Activated T-helper 2 cell treated with anti-CD3 and anti-CD28 coated beads, Interferon-gamma antibody, Interleukin-2, Interleukin-4, amounts not matched to agents 10 μg/mL and 5 μg/mL and 100 μg/mL, durations not matched to agents 14 hours and 24 hours and 36 hours (primary cell): ENCODE measurements around the gene RNF126. TPM values are rescaled to one million over a fixed set of nuclear protein-coding genes. Genes with fewer than 3 reads are reported as not detected.

Source experiments
- DNase-seq: peaks from one replicate; pipeline ENCODE4 v3.0.0; 2021; ENCODE audit warnings: low spot score
- H3K27ac Mint-ChIP-seq: one replicate; pipeline ENCODE4 v1.8.0; 2021; ENCODE audit warnings: mixed read lengths
- H3K27me3 Mint-ChIP-seq: one replicate; pipeline ENCODE4 v1.8.0; 2021; ENCODE audit warnings: low read depth, mixed read lengths
- H3K36me3 Mint-ChIP-seq: one replicate; pipeline ENCODE4 v1.8.0; 2021; ENCODE audit warnings: low read depth, mixed read lengths
- H3K4me1 Mint-ChIP-seq: one replicate; pipeline ENCODE4 v1.8.0; 2021; ENCODE audit warnings: low read depth, mixed read lengths
- H3K4me3 Mint-ChIP-seq: one replicate; pipeline ENCODE4 v1.8.0; 2021; ENCODE audit warnings: low read depth, mild to moderate bottlenecking, moderate library complexity, mixed read lengths
- H3K9me3 Mint-ChIP-seq: one replicate; pipeline ENCODE4 v1.8.0; 2021; ENCODE audit warnings: mixed read lengths
- intact Hi-C: fragments of 100-400 bp; cut with micrococcal nuclease; formaldehyde crosslinking; loops from one replicate; pipeline ENCODE4 v1.15.1; 2023
- total RNA-seq: library from RNA; stranded (reverse); gene quantifications from 2 replicates; pipeline ENCODE4 v1.2.3, GENCODE V29; 2022

Gene RNF126
- total RNA-seq, 1 donor from 2014 or later, result 89.4 TPM

DNA sequence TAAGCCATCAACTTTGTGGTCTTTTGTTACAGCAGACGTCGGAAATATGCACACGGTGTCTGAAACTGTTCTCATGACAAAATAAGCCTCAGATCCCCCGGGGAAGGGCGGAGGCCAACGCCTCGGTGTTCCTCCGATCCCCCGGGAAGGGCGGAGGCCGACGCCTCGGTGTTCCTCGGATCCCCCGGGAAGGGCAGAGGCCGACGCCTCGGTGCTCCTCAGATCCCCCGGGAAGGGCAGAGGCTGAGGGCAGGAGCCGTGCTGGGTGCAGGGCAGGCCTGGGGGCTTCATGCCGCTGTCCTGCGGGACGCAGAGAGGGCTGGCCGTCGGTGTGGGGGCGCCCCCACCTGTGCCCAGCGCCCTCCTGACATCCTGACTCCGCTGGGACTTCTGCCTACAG, 18.7 kb downstream of the RNF126 start:
- Mint-ChIP-seq H3K4me1 (peaks cover under 1% of the 10 kb centered on the region), H3K27ac (no peak overlapping the region), H3K36me3 (peaks cover 17% of the 10 kb centered on the region), H3K27me3 (no peaks in the 10 kb centered on the region), H3K4me3 (no peak overlapping the region), H3K9me3 (no peaks in the 10 kb centered on the region)
- intact Hi-C loops, result no loop called here
- DNase-seq, result no peak

DNA sequence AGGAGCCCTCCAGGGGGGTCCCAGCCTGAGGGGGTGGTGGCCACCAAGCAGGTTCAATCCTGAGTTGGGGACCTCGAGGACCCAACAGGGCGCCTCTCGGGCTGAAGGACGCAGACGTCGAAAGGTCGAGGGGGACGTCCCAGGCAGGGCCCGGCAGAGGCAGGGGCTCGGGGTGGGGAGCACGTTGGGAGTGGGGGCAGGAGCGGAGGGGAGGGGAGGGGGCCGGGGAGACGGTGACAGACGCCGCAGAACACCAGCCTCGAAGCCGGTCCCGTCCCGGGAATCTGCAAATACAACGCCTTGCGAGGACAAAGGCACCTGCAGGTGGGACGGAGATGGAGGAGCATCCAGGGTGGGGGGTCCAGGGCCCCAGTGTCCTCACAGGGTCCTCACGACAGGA, 19.3 kb downstream of the RNF126 start:
- Mint-ChIP-seq H3K36me3 (peaks cover 13% of the 10 kb centered on the region), H3K4me1 (peaks cover 4% of the 10 kb centered on the region), H3K27ac (no peak overlapping the region), H3K4me3 (no peak overlapping the region), H3K27me3 (no peaks in the 10 kb centered on the region), H3K9me3 (no peaks in the 10 kb centered on the region)
- intact Hi-C loops, result no loop called here
- no peak for DNase-seq

DNA sequence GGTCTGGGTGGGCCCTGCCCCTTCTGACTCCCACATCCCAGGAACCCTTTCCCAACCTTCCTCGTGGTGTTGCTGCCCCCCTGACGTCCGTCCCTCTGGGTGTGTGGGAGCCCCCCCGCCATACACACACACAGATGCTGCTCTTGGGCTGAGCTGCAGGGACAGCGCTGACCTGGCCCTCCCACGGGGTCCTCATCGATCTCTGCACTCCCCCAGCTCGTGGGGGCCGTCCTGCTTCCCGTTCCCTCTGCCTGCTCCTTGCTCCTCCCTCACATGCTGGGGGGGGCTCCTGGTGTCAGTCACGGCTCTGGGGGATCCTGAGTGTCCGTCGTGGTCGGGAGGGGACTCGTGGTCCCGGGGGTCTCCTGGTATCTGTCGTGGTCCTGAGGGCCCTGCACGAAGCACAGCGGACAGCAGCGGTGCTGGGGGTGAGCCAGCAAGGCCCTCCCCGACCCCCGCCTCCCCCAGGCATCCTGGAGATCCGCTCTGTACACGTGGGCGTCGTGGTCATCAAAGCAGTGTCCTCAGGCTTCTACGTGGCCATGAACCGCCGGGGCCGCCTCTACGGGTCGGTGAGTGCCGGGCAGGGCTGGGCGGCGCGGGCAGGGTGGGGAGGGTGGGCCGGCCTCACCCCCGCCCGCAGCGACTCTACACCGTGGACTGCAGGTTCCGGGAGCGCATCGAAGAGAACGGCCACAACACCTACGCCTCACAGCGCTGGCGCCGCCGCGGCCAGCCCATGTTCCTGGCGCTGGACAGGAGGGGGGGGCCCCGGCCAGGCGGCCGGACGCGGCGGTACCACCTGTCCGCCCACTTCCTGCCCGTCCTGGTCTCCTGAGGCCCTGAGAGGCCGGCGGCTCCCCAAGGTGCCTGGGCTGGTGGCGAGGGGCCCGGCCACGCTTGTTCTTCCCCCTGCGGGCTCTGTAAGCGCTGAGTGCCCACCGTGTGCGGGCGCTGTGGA, 20.0 kb downstream of the RNF126 start:
- peaks cover 4% of the 10 kb centered on the region for H3K4me1 Mint-ChIP-seq
- H3K27me3 Mint-ChIP-seq, result no peaks in the 10 kb centered on the region
- DNase-seq, result no peak
- no peaks in the 10 kb centered on the region for H3K9me3 Mint-ChIP-seq
- no peak overlapping the region for H3K27ac Mint-ChIP-seq
- H3K36me3 Mint-ChIP-seq, result peaks cover 10% of the 10 kb centered on the region
- no peak overlapping the region for H3K4me3 Mint-ChIP-seq
- intact Hi-C loops, result no loop called here

DNA sequence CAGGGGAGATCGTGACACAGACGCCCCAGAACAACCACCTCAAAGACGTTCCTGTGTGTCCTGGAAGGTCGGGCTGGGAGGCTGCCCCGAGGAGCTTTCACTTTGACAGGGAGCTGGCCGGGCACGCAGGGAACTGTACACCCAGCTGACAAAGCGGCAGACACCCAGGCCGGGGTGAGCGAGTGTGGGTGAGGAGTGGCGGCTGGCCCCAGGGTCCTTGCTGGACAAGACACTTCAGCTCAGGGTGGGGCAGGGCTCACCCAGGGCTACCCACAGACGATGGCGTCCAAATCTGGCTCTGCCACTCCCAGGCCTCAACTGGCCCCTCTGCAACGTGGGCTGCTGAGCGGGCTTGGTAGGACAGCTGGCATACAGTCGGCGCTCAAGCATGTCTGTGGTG, 21.3 kb downstream of the RNF126 start:
- H3K36me3 Mint-ChIP-seq, result peaks cover 10% of the 10 kb centered on the region
- H3K27me3 Mint-ChIP-seq, result no peaks in the 10 kb centered on the region
- H3K4me3 Mint-ChIP-seq, result no peak overlapping the region
- peaks cover 4% of the 10 kb centered on the region for H3K4me1 Mint-ChIP-seq
- H3K27ac Mint-ChIP-seq, result no peak overlapping the region
- H3K9me3 Mint-ChIP-seq, result no peaks in the 10 kb centered on the region
- intact Hi-C loops, result no loop called here
- DNase-seq, result no peak

DNA sequence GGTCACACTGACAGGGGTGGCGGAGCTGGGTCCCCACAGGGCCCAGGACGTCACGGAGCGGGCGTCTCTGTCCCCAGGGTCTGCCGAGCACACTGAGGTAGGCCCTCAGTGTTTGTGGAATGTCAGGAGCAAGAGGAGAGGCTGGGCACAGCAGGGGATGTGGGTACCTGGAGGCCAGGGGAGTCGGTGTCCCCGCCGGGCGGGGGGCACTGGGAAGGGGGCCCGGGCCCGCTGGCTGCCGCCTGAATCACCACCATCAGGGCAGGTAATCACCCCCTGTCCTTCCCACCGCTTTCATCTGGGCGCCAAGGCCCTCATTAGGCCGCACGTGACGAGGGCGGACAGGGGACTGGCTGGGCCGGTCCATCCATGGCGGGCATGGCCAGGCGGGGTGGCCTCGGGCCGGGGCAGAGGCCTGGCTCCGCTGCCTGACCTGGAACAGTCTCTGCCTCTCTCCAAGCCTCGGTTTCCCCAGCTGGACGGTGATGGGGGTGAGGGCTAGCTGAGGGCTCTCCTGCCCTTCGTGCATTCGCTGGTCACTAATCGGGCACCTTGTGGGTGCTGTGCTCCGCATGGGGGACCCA, 22.3 kb downstream of the RNF126 start:
- DNase-seq, result no peak
- Mint-ChIP-seq H3K27ac (no peak overlapping the region), H3K4me3 (no peak overlapping the region), H3K36me3 (peaks cover 4% of the 10 kb centered on the region), H3K4me1 (peaks cover 4% of the 10 kb centered on the region), H3K27me3 (no peaks in the 10 kb centered on the region), H3K9me3 (no peaks in the 10 kb centered on the region)
- intact Hi-C loops, result no loop called here

DNA sequence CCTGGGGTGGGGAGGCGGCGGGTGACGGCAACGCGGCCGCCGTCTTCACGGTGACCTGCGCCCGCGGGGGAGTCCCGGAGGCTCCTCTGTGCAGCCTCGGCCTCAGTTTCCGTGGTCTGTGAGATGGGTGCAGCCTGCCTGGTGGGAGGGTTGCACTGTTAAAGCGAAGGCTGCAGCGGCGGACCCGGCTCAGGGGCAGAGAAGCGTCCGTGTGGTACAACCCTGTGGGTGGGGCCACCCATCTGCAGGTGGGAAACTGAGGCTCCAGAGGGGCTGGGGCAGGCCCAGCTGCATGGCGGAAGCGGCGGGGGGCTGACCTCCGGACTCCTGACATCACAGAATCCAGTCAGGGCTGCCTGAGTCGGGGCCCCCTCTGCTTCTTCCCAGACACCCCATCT, 22.9 kb downstream of the RNF126 start:
- intact Hi-C loops, result no loop called here
- no peaks in the 10 kb centered on the region for H3K27me3 Mint-ChIP-seq
- no peak overlapping the region for H3K27ac Mint-ChIP-seq
- peaks cover 4% of the 10 kb centered on the region for H3K36me3 Mint-ChIP-seq
- no peak for DNase-seq
- no peaks in the 10 kb centered on the region for H3K9me3 Mint-ChIP-seq
- peaks cover 4% of the 10 kb centered on the region for H3K4me1 Mint-ChIP-seq
- no peak overlapping the region for H3K4me3 Mint-ChIP-seq

DNA sequence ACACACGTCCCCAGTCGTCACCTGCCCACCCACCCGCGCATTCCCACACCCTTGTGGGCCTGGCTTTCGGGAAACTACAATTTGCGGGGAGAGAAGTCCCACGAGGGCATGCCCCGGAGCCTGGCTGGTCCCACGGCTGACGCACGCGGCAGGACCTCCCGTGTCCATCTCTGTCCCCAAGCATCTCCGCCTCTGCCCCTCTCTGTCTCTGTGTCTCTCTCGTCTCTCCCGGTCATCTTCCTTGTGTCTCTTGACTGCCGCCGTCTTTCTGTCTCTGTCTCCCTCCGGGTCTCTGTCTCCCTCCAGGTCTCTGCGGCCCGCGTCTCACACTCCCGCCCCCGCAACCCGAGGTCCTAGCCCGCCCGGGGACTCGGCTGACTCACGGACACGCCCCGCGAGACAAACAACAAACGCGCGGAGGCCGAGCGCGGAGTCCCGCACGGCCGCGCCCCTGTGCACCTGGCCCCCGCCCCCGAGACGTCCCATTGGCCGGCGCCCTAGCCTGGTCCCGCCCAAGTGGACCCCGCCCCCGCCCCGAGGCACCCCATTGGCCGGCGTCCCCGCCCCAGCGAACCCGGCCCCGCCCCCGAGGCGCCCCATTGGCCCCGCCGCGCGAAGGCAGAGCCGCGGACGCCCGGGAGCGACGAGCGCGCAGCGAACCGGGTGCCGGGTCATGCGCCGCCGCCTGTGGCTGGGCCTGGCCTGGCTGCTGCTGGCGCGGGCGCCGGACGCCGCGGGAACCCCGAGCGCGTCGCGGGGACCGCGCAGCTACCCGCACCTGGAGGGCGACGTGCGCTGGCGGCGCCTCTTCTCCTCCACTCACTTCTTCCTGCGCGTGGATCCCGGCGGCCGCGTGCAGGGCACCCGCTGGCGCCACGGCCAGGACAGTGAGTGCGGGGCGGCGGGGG, 23.5 kb downstream of the RNF126 start, which contains the start of gene FGF22:
Gene FGF22, plus strand, starts transcription at position 627 of the 908 bp plus-strand sequence. Its CDS starts 47 bp downstream, at position 674.
- no peaks in the 10 kb centered on the region for H3K27me3 Mint-ChIP-seq
- DNase-seq, result peak; percentile 86
- H3K27ac Mint-ChIP-seq, result no peak within 1 kb of the TSS
- H3K4me1 Mint-ChIP-seq, result peaks cover 4% of the 10 kb centered on the region
- no peaks in the 10 kb centered on the region for H3K9me3 Mint-ChIP-seq
- no peaks in the 10 kb centered on the region for H3K36me3 Mint-ChIP-seq
- intact Hi-C loops, result loop anchor here (10.0 kb wide), 1 partner anchor 105 kb away; the partner anchor contains the start of gene CDC34
- H3K4me3 Mint-ChIP-seq, result peak within 1 kb of the TSS; percentile 74

DNA sequence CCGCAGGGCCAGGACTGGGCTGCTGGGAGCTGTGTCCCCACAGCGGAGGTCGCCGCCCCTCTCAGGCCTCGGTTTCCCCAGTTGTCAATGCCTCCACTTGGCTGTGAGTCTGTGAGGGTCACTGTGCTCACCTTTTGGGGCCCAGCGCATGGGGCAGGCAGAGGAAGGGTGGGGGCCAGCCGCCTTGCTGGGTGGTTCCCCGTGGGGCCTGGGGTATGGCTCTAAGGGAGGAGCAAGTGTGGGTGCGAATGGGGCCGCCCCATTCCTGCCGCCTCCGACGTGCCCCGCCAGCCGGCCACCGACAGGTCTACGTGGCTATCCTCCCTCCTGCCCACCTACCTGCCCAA, 24.1 kb downstream of the RNF126 start:
- H3K9me3 Mint-ChIP-seq, result no peaks in the 10 kb centered on the region
- intact Hi-C loops, result loop anchor here (10.0 kb wide), 1 partner anchor 104 kb away; the partner anchor contains the start of gene CDC34
- DNase-seq, result no peak

DNA sequence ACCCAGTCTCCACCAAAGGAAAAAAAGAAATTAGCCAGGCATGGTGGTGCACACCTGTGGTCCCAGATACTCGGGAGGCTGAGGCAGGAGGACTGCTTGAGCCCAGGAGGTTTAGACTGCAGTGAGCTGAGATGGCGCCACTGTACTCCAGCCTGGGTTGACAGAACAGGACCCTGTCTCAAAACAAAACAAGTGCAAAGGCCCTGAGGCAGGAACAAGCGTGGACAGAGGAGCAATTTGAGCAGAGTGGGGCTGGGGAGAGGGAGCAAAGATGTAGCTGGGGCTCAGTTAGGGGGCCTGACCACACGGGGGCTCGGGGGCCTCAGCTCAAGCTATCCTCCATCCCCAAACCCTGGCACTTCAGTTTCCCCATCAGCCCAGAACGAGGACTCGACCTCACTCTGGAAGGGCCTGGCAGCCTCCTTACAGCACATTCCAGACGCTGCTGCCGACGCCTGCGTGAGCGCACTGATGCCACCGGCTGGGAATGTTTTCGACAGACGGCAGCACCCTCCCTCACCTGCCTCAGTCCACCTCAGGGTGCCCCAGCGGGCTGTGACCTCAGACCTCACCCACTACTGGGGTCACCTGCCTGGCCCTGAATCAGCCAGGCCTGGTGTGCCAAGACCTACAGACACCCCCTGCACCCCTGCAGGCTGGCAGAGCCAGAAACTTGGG, 27.9 kb downstream of the RNF126 start:
- Mint-ChIP-seq H3K36me3 (peaks cover 22% of the 10 kb centered on the region), H3K27me3 (no peaks in the 10 kb centered on the region), H3K27ac (no peak overlapping the region), H3K4me1 (peaks cover 10% of the 10 kb centered on the region), H3K9me3 (no peaks in the 10 kb centered on the region), H3K4me3 (no peak overlapping the region)
- intact Hi-C loops, result loop anchor here (5.0 to 10.0 kb wide), 2 partner anchors 100 to 442 kb away; partner anchors contain the start of gene CDC34
- DNase-seq, result no peak

More for the DNA sequence above, 24.1 kb downstream of the RNF126 start:
- peak overlapping the region; percentile 74 for H3K4me3 Mint-ChIP-seq
- H3K27me3 Mint-ChIP-seq, result no peaks in the 10 kb centered on the region
- H3K27ac Mint-ChIP-seq, result no peak overlapping the region
- H3K4me1 Mint-ChIP-seq, result peaks cover 6% of the 10 kb centered on the region
- H3K36me3 Mint-ChIP-seq, result no peaks in the 10 kb centered on the region

DNA sequence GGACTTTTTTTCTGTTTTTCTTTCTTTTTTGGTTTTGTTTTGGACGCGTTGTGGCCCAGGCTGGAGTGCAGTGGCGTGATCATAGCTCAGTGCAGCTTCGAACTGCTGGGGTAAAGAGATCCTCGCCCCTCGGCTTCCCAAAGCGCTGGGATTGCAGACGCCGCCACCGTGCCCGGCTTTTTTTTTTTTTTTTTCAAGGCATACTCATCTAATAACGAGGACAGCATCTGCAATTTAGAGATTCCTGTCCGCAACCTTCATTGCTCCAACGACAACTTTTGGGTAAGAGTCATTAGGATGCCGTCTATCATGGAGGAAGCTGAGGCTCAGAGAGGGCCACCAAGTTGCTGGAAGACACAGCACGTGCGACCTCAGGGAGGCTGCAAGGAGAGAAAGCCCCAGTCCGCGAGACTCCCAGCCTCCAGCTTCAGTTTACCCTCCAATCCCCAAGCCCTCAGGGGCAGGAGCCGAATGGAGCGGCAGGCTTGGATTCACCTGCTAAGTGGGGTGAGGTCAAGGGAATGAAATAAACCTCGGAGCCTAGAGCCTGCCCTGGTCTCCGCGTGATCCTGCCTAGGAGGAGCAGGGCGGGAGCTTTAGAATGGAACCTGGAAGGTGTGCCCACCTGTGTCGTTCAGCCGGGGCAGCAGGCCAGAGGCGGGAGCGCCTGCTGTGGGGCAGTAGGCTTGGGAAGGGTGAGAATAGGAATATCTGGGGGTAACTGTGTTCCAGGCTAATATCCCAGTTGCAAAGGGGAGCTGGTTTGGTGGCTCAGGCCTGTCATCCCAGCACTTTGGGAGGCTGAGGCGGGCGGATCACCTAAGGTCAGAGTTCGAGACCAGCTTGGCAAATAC, 29.0 kb downstream of the RNF126 start:
- Mint-ChIP-seq H3K4me1 (peaks cover 7% of the 10 kb centered on the region), H3K4me3 (peak overlapping the region; percentile 97), H3K9me3 (no peaks in the 10 kb centered on the region), H3K27ac (peak overlapping the region; percentile 88), H3K36me3 (peaks cover 28% of the 10 kb centered on the region), H3K27me3 (no peaks in the 10 kb centered on the region)
- DNase-seq, result no peak
- intact Hi-C loops, result loop anchor here (1.0 to 10.0 kb wide), 6 partner anchors 23 to 443 kb away; partner anchors contain the start of genes BSG, CDC34, PTBP1 and RNF126

DNA sequence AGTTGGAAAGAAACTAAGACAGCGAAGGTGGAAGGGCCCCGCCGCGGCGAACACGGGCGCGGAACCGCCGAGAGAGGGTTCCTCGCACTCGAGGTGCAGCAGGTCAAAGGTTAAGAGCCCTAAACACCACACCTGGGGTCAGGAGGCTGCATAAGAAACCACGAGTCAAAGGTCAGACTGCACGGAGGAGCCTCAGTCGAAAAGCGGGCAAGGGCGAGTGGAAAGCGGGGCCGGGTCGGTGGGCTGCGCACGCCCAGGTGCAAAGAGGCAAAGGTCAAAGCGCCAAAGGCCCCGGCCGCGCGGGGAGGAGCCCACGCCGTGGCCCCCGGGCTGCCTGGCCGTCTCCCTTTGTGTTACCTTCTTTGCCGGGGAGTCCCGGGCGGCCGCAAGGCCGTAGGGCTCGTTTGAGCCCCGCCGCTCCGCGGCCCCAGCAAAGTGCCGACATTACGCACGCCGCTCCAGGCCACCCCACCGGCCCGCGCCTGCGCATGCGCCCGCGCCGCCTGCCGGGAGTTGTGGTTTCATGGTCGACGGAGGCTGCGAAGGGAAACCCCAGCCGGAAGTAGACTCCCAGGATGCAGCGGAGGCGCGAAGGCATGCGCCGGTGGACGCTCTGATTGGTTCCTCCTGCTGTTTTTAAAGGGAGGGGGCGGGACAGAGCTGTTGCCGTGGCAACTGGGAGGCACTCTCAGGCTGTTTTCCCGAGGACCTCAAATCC, 29.8 kb downstream of the RNF126 start, which contains the start of gene POLRMT:
Gene POLRMT, minus strand, starts transcription at position 470 of the 718 bp plus-strand sequence. Its CDS starts 25 bp downstream, at position 445.
- H3K27ac Mint-ChIP-seq, result peak within 1 kb of the TSS; percentile 88
- peak; percentile 95 for DNase-seq
- H3K9me3 Mint-ChIP-seq, result no peaks in the 10 kb centered on the region
- peaks cover 10% of the 10 kb centered on the region for H3K4me1 Mint-ChIP-seq
- H3K4me3 Mint-ChIP-seq, result peak within 1 kb of the TSS; percentile 97
- H3K36me3 Mint-ChIP-seq, result peaks cover 35% of the 10 kb centered on the region
- no peaks in the 10 kb centered on the region for H3K27me3 Mint-ChIP-seq
- intact Hi-C loops, result loop anchor here (1.0 to 10.0 kb wide), 6 partner anchors 22 to 444 kb away; partner anchors contain the start of genes BSG, CDC34, PTBP1 and RNF126
